GM04503 (cell line): ENCODE measurements around the gene CCDC154.

ENCODE experiments used
- DNase-seq: peaks from one replicate; pipeline ENCODE4 v3.0.0-alpha.2; 2012; ENCODE audit warnings: low read depth

CCDC154 gene

GRCh38 chr16:1435921-1436697 is 8.2 kb downstream of the CCDC154 start:
- DNase-seq = no peak

GRCh38 chr16:1434644-1435592 is 9.4 kb downstream of the CCDC154 start:
- no peak for DNase-seq

GRCh38 chr16:1433756-1434155 is 10.6 kb downstream of the CCDC154 start:
- DNase-seq = no peak

- DNase-seq = no peak
These were observed 11.1 kb downstream of the CCDC154 start for GRCh38 chr16:1433263-1433560.

GRCh38 chr16:1432388-1433262 is 11.7 kb downstream of the CCDC154 start:
- DNase-seq = no peak

- no peak for DNase-seq
These were observed 12.7 kb downstream of the CCDC154 start for GRCh38 chr16:1431497-1432270.

- DNase-seq = no peak
These were observed 13.4 kb downstream of the CCDC154 start, which contains the start of gene PERCC1 for GRCh38 chr16:1430759-1431496. Gene PERCC1 (plus strand): TSS chr16:1431078. CDS start chr16:1432594, 1,516 bp downstream.

- DNase-seq = no peak
These were observed 14.1 kb downstream of the CCDC154 start for GRCh38 chr16:1430214-1430758.

- DNase-seq = no peak
These were observed 14.7 kb downstream of the CCDC154 start for GRCh38 chr16:1429631-1430030.

- DNase-seq = no peak
These were observed 15.3 kb downstream of the CCDC154 start for GRCh38 chr16:1429012-1429411.

GRCh38 chr16:1428511-1428910 is 15.8 kb downstream of the CCDC154 start:
- no peak for DNase-seq

GRCh38 chr16:1427473-1428461 is 16.6 kb downstream of the CCDC154 start:
- DNase-seq = no peak

- DNase-seq = no peak
These were observed 17.5 kb downstream of the CCDC154 start for GRCh38 chr16:1426734-1427471.

GRCh38 chr16:1425616-1426370 is 18.6 kb downstream of the CCDC154 start:
- DNase-seq = no peak

- DNase-seq = no peak
These were observed 20.3 kb downstream of the CCDC154 start for GRCh38 chr16:1424028-1424427.

GRCh38 chr16:1422076-1422475 is 22.3 kb downstream of the CCDC154 start:
- DNase-seq = no peak

- no peak for DNase-seq
These were observed 24.2 kb downstream of the CCDC154 start for GRCh38 chr16:1420111-1420539.
